ENCODE results near the gene MEDAG.

GRCh38 chr13:30882026-30882850 is 23.8 kb upstream of the MEDAG start:
- no peak for TF ChIP-seq CTCF (conservative IDR thresholded peaks at IDR 0.05)
- no peak for TF ChIP-seq EZH2 (IDR thresholded peaks at IDR 0.05; ENCODE audit: low read depth)

Measured in PC-9 (cell line).